GM18873 (cell line): ENCODE results near the gene MOB1B.

Experiments
- ATAC-seq: cut with Tn5 transposase; IDR thresholded peaks from one replicate; pipeline ENCODE4 v1.9.1; 2021; ENCODE audit warnings: mild to moderate bottlenecking, moderate library complexity, moderate number of reproducible peaks; ENCODE audit not compliant: unreplicated experiment, low FRiP score

MOB1B gene

DNA sequence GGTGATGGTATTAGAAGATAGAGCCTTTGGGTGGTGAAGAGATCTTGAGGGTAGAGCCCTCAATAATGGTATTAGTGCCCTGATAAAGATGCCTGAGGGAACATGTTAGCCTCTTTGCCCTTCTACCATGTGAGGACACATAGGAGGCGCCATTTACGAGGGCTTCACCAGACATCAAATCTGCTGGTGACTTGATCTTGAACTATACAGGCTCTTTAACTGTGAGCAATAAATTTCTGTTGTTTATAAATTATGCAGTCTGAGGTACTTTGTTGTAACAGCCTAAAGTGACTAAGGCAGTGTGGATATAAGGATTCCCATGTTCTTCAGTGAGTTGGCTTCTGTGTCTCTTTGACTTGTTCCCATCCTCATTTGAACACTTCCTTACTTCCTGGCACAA lies 11.8 kb downstream of the MOB1B start:
- no peak for ATAC-seq

DNA sequence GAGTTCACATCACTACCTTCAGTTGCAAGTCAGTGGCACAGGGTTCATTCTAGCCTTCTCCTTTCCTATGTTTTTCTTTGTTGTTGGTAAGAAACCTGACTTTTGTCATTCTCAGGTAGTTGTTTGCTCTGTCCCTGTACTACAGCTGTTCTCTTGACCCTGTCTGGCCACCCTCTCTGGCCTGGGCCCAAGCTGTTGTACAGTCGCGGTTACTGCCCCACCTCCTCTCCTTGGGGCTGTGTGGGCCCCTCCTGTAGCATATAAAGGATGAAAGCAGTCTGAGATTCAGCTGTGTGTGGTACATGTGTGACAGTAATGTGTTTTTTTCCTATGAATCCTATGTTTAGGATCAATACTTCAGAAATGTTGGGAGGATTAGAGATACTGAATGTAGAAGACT lies 12.5 kb downstream of the MOB1B start:
- no peak for ATAC-seq

DNA sequence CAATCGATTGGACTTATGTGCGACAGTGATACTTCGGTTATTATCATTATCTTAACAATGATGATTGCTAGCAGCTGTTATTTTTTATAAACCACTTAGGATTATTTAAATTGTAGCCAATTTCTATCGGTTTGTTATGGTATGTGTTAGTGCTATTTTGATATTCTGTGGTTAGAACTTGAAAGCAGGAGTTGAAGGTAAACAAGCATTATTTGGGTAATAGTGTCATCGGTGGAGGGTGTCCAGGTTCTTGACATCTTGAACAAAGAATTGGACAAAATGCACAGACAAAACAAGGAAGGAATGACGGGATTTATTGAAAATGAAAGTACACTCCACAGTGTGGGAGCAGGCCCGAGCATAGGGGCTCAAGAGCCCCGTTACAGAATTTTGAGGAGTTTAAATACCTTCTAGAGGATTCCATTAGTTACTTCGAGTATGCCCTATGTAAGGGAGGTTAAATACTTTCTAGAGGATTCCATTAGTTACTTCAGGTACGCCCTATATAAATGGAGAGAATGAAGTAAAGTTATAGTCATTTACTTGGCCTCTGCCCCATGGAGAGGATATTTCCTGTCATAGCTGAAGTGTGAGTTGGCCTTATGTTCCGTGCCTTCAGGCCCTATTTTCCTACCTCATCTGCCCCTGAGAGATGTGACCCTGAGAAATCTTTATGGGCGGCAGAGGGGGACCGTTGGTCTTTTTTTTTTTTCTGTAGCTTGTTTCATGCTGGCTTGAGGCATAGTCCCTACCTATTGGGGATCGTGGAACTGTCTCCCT lies 13.1 kb downstream of the MOB1B start:
- no peak for ATAC-seq

DNA sequence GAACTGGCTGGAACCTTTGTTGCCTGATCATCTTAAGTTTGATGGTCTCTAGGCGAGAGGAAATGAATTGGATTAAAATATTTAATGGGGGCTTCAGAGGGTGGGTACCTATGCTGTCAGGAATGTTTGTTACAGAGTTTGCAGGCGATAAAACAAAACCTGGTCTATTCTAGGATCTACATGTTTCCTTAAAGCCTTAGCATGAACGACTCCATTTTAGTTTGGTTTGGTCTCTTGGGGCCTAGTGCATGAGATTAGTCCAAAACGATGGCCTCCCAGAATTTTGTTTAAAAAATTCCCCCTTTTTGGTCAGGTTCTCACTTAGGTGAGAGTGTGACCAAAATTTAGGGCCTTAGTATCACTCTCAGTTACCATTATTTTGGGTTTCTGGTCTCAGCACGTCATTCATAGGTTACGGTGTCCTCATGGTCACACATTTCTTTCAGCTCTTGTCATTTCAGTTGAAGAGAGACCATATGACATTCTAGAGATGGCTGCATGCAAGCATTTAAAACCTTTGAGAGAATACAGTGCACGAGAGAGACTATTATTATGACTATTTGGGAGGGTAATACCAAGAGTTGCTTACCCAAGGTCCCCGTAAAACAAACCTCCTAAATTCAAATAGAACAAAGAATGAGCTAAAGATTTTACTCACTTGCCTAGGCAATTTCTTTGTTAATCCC lies 13.8 kb downstream of the MOB1B start:
- no peak for ATAC-seq

DNA sequence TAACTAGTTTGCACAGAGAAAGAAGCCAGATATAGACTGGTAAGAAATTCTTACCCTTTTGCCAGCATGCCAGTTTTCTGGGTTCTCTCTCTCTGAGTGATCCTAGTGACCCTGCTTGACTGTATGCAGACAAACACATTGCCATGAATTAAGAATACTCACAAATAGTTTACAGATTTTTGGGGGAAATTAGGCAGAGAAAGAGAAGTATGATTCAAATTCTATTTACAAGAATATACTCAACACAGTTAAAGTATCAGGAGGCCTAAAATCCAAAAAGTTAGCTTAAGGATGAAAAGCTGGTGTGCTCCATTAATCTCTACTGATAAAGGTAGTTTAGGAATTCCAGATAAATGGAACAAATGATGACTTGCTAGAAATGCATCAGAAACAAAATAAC lies 18.4 kb downstream of the MOB1B start:
- no peak for ATAC-seq

DNA sequence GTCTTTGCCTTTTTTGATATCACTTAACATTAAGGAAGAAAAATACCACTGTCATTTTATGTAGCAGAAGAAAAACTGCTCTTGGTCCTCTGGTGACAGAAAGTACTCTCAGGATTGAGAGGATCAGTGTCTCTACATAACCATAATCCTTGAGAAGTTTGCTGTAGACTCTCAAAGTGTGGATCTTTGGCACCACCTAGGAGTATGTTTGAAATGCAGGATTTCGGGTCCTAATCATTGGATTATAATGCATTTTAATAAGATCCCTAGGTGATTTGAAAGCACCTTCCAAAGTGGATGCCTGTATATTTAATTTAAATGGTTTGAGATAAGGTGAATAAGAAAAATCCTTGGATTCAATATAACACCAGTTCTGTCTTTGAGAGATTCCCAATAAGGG lies 23.2 kb downstream of the MOB1B start:
- ATAC-seq, result no peak

DNA sequence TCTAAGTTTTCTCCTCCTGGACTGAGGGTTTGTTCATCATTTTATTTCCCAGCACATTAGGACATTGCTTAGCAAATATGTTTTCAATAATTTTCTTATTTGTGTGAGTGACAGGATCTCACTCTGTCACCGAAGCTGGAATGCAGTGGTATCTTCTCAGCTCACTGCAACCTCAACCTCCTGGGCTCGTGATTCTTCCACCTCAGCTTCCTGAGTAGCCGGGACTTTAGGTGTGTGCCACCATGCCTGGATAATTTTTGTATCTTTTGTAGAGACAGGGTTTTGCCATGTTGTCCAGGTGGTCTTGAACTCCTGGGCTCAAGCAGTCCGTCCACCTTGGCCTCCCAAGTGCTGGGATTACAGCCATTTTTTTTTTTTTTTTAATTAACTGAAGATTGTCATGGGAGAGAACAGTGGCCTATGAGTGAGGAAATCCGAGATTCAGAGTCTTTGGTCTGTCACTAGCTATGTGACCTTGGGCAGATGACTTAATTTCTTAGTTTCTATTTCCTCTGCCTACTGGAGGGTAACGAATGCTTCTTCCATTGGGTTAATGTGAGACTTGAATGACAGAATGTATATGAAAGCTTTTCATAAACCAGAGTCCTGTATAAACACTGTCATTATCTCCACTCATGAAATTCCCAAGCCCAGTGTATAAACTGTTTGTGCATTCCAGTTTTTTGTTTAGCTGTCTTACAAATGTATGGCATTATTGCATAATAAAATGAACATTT lies 23.9 kb downstream of the MOB1B start:
- ATAC-seq, result peak; percentile 90

DNA sequence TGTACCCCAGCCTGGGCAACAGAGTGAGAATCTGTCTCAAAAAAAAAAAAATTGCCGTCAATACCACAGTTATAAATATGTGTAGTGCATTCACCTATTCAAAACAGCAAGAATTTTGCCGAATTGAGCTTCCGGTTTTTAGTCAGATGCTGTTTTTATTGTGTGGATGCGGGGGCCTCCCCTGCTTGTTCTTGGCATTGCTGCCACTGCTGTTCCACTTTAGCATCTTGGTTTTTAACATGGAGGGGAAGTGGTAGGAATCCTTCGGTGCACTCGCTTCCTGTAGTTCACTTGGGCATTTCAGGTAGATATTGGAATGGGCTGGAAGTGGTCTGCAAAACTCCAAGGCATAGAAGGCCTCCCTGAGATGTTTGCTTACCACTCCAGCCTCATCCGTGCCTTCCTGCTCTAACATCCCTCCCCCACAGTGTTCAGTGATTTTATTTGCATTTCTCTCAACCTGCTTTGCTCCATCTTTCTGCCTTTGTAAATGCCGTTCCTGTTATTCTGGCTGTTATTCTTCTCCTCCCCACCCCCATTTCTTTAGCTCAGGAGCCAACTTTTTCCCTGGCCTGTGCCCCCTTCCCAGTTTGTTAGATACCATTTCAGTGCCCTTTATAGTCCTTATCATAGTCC lies 25.5 kb downstream of the MOB1B start:
- no peak for ATAC-seq

DNA sequence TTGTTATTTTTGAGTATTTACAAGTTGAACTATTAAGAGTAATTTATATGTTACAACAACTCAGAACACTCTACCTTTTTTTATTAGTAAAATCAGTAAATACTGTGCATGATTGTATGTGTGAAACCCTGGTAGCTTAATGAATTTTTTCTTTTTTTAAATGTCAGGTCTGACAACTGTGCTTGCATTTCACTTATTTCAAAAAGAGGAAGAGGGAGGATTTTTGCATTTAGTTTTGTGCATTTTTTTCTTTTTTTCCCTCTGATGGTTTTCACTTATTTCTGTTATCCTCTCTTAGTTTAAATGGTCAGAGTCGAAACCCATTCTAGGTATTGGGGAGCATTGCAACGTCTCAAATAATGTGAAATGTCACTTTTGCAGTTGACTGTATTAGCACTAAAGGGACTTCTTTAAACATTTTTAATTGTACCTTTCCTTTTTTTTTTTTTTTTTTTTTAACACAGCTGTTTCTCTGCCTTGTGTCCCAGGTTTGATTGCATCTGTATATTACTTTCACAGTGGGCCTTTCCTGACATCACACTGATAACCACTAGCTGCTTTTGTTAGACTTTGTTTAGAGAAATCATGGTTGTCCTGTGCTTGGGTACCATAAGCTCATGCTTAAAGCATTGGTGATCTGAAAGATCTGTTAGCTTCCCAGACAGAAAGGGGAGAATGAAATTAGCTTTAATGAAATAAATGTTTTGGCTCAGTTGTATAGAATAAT lies 28.5 kb downstream of the MOB1B start:
- no peak for ATAC-seq

DNA sequence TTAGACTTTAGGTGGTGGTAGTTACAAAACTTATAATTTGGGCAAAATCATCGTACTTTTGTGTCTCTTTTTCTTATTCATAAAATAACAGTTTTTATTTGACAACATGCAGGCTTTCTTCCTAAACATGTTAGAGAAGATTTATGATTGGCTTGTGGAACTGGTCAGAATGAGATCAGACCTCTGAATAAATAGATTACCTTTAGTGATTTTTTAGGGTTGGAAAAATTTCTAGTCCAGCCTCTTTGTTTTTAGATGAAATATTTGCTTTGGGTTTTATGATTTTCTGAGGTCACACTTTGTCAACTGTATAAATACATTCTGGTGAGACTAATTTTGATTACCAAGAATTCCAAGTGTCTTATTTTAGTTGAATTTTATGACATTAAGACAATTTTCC lies 29.2 kb downstream of the MOB1B start:
- no peak for ATAC-seq

DNA sequence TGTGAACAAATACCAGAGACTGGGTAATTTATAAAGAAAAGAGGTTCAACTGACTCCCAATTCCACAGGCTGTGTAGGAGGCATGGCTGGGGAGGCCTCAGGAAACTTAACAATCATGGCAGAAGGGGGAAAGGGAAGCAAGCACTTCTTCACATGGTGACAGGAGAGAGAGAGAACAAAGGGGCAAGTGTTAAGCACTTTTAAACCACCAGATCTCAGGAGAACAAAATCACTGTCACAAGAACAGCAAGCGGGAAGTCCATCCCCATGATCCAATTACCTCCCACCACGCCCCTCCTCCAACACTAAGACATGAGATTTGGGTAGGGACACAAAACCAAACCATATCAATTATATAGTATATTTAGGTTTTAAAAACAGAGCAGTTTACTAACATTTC lies 30.8 kb downstream of the MOB1B start:
- no peak for ATAC-seq

DNA sequence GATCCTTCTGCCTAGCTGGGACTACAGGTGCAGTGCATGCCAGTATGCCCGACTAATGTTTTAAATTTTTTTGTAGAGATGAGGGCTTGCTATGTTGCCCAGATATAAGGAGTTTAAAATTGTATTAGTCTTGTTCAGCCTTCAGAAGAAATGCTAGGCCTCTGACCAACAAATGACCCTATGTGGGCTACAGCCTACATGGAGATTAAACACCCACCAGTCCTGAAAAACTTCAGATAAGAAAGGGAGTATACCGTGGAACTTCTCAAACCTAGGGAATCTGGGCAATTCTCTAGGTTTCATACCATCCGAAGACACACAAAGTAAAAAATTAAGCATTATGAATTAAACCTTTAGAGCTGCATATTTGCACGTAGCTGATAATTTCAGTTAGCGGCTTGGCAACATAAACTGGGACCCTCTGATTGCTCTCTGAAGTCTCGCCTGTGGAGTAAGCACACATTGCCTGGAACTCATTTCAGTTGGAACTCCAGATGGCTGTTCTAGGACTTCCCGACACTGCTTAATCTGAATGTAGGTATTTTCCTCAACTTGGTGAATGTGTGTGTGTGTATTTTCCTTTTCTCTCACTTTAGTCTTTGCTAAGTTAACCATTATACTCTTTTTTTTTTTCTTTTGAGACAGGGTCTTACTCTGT lies 33.0 kb downstream of the MOB1B start:
- ATAC-seq, result no peak

DNA sequence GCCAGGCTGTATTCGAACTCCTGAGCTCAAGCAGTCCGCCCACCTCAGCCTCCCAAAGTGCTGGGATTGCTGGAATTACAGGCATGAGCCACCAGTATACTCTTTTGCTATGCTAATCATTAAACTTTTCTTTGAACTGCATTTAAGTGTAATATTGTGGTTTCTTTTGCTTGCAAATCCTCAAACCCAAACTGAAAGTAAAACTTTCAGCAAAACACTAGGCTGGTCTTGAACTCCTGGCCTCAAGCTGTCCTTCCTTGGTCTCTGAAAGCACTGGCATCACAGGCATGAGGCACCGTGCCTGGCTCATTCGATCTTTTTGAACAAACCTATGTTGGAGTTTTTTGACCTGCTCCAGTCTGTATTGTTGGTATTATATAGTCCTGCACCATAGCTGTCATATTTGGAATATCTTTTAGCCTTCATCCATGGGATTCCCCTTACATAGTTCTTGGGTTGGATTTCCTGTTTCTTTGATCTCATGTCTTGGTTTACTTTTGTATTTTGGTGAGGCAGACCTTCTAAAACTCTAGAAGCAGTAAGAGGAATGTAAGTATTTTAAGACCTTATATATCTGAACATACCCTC lies 34.1 kb downstream of the MOB1B start:
- ATAC-seq, result no peak

DNA sequence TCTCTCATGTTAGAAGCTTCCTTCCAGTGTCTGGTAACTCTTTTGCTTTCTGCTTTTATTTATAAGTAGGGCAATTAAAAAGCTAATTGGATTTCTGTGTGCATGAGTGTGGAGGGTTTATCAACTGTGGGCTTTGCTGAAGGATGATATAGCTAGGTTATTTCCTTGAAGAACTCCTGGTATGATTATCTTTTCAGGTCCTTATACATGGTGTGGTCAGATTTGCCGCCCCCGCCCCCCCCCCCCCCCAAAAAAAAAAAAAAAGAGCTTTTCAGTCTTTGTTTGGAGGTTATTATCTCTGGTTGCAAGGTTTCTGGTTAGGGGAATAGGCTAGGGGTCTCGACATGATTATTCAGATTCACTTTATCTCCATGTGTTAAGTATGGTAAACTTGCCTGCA lies 35.9 kb downstream of the MOB1B start:
- no peak for ATAC-seq

DNA sequence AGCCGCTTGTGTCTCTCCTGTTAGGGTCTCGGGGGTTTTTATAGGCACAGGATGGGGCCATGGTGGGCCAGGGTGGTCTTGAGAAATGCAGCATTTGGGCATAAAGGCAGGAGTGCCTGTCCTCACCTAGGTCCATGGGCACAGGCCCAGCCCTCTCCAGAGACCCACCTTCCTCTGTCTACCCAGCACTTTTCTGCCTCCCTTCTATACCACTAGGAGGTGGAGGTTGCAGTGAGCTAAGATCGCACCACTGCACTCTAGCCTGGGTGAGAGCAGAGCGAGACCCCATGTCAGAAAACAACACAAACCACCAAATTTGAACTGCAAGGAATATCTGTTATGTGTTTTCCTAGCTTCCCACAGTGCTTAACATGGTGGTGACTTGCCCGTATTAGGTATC lies 38.0 kb downstream of the MOB1B start:
- no peak for ATAC-seq

DNA sequence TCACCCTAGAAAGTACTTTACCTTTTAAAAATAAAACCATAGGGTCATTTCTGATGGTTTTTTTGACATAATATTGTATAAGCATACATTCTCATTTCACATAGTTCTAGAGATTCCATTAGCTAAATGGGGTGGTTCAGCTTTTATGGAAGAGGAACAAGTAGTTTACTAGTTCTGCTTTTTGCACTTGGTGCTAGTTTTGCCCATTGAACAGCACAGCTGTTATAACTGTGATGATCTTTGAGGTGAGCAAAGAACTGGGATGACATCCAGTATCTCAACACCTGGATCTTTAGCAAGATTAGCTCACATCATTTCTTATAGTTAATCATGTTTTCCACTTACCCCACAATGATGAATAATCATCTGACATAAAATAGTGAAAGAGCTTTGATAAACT lies 40.9 kb downstream of the MOB1B start:
- ATAC-seq, result no peak

DNA sequence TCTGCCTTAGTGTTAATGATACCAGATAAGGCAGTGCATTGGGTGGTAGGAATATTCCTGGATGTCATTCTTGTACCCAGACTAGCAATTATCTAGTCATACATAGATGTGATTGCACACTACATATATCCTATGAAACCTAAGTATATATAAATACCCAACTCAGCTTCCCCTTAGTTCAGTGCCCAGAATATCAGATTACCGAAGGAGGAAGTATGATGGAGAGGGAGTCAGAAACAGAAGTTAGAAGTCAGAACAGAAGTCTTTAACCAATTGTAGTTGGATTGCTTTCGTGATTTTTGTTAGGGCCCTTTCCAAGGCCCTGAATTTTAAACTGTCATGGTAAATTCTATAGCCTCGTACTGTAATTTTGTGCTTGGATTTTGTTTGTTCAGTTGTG lies 42.9 kb downstream of the MOB1B start:
- ATAC-seq, result no peak

DNA sequence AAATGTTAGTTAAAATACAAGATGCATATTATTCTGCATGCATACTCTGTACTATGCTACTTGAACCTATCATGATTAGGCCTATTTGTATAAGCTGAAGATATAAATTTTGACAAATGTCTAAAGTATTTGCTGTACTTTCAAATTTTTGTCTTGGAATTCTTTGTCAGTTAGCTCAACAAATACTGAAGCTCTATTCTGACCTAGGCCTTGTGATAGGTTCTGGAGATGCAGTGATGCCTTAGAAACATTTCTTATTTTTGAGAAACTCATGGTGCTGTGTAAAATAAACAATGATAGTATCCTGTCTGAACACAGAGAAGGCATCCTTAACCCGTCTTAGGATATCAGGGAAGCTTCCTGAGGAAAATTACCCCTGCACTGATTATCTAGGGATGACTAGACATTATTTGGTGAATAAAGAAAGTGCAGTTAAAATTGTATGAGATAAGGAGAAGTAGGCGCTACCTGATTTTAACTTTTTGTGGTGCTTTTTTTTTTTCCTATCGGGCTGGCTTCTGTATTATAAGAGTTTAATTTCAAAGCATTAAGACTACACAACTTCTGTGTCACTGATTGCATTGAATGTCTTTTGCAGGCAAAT lies 43.4 kb downstream of the MOB1B start:
- no peak for ATAC-seq

DNA sequence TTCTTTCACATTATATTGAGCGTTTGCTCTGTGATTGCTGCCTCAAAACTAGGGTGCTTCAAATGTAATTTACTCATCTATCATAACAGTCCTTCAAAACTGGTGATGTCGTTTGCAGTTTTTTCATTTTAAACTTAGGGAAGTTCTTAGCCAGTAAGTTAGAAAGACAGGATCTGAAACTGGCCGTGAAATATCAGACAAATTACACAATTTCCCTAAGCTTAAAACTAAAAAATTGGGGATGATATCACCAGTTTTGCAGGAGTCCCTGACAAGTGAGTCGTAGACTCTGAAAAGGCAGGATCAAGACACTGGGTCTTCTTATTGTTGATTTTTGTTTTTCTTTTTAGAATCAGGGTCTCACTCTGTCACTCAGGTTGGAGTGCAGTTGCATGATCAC lies 44.8 kb downstream of the MOB1B start:
- ATAC-seq, result no peak
